Keratinocyte (primary cell): ENCODE measurements around the gene TFPT. TPM values are rescaled to one million over a fixed set of nuclear protein-coding genes. Genes with fewer than 3 reads are reported as not detected.

ENCODE experiments used
- DNase-seq: peaks from one replicate; pipeline ENCODE4 v3.0.0-alpha.2; 2011; ENCODE audit warnings: low read depth, missing footprints, low spot score
- FAIRE-seq: peaks from 2 replicates; lab custom pipeline; 2011; peaks lifted over from hg19 to GRCh38; lab: Jason Lieb, UNC
- H2AFZ ChIP-seq: 2 replicates; pipeline ENCODE4 v1.6.0; 2012; ENCODE audit warnings: low read length, control low read depth, inconsistent platforms; ENCODE audit not compliant: control insufficient read depth
- H3K27ac ChIP-seq: 2 replicates; pipeline ENCODE4 v1.5.1; 2011; ENCODE audit warnings: low read length; ENCODE audit not compliant: control insufficient read depth, insufficient read depth
- H3K27me3 ChIP-seq: 3 replicates; pipeline ENCODE4 v1.6.0; 2011; ENCODE audit warnings: low read length; ENCODE audit not compliant: control insufficient read depth, insufficient read depth; ENCODE audit errors: extremely low read depth
- H3K36me3 ChIP-seq, 2 experiments: 2 replicates in 1 of 2; 3 replicates in 1 of 2; pipeline ENCODE4 v1.5.1; 2011; ENCODE audit warnings: low read length in 2 of 2, mild to moderate bottlenecking in 1 of 2; ENCODE audit not compliant: control insufficient read depth in 2 of 2, insufficient read depth in 2 of 2; ENCODE audit errors: extremely low read depth in 1 of 2
- H3K4me1 ChIP-seq: 3 replicates; pipeline ENCODE4 v1.5.1; 2011; ENCODE audit warnings: low read length; ENCODE audit not compliant: control insufficient read depth, insufficient read depth; ENCODE audit errors: extremely low read depth
- H3K4me2 ChIP-seq: 3 replicates; pipeline ENCODE4 v1.6.0; 2011; ENCODE audit warnings: low read depth, low read length; ENCODE audit not compliant: control insufficient read depth, insufficient read depth; ENCODE audit errors: extremely low read depth
- H3K4me3 ChIP-seq, 3 experiments: fragments of 200-600 bp in 1 of 3; sonication (generic) in 1 of 3; 2 replicates in 2 of 3; 3 replicates in 1 of 3; pipeline ENCODE4 v1.5.1; 2011 to 2016; ENCODE audit warnings: low read length in 3 of 3, mild to moderate bottlenecking in 3 of 3, control low read depth in 2 of 3, inconsistent platforms in 1 of 3, low read depth in 1 of 3, mixed read lengths in 1 of 3, mixed run types in 1 of 3, moderate library complexity in 1 of 3; ENCODE audit not compliant: control insufficient read depth in 2 of 3, insufficient read depth in 2 of 3; ENCODE audit errors: extremely low read depth in 1 of 3
- H3K79me2 ChIP-seq: 2 replicates; pipeline ENCODE4 v1.6.0; 2012; ENCODE audit warnings: low read length; ENCODE audit not compliant: control insufficient read depth, insufficient read depth
- H3K9ac ChIP-seq: 3 replicates; pipeline ENCODE4 v1.6.0; 2011; ENCODE audit warnings: low read length; ENCODE audit not compliant: control insufficient read depth, insufficient read depth; ENCODE audit errors: extremely low read depth
- H3K9me1 ChIP-seq: 3 replicates; pipeline ENCODE4 v1.6.0; 2011; ENCODE audit warnings: low read length; ENCODE audit not compliant: control insufficient read depth, insufficient read depth; ENCODE audit errors: extremely low read depth
- H3K9me3 ChIP-seq: 2 replicates; pipeline ENCODE4 v1.5.1; 2012; ENCODE audit warnings: low read depth, low read length; ENCODE audit not compliant: control insufficient read depth
- H4K20me1 ChIP-seq: 3 replicates; pipeline ENCODE4 v1.6.0; 2011; ENCODE audit warnings: low read length; ENCODE audit not compliant: control insufficient read depth, insufficient read depth; ENCODE audit errors: extremely low read depth
- EZH2 ChIP-seq: IDR thresholded peaks from one replicate; pipeline ENCODE4 v1.6.1; 2012; ENCODE audit warnings: inconsistent platforms, mild to moderate bottlenecking, low read length, moderate library complexity
- dilution Hi-C: fragments of 300-500 bp; cut with MboI; formaldehyde crosslinking; loops from one replicate; pipeline ENCODE4 v1.7.0; 2020; ENCODE audit warnings: low sequenced_read_pairs; ENCODE audit not compliant: extremely low pct_ligation_motif_present
- polyA plus RNA-seq, 5 experiments: library from polyadenylated mRNA; depleted of rRNA in 3 of 5; stranded (reverse) in 3 of 5; stranded (forward) in 1 of 5; unstranded in 1 of 5; fragments of >200 nt; gene quantifications; 1 replicate in 1 of 5; 2 replicates in 3 of 5; 3 replicates in 1 of 5; pipeline versions ENCODE4 v1.2.1 to v1.2.3, GENCODE V29; 2011 to 2012; ENCODE audit warnings: missing spikeins in 2 of 5, low read depth in 1 of 5, low replicate concordance in 1 of 5
- TF ChIP-seq, protein P1 (sequence below), 3 experiments: IDR thresholded peaks in 1 of 3; conservative IDR thresholded peaks in 1 of 3; optimal IDR thresholded peaks in 1 of 3; 2 replicates in 2 of 3; 3 replicates in 1 of 3; pipeline versions ENCODE3 to v1.5.1; 2011; ENCODE audit warnings: low read length in 3 of 3, mild to moderate bottlenecking in 3 of 3, moderate library complexity in 2 of 3, control low read depth in 1 of 3, inconsistent platforms in 1 of 3; ENCODE audit not compliant: insufficient read depth in 2 of 3; ENCODE audit errors: extremely low read depth in 1 of 3

TFPT gene
- polyA plus RNA-seq, 1 donor (not counting 4 experiments of a cell fraction or from before 2014, with no cell fraction given) = 6.8 TPM

DNA sequence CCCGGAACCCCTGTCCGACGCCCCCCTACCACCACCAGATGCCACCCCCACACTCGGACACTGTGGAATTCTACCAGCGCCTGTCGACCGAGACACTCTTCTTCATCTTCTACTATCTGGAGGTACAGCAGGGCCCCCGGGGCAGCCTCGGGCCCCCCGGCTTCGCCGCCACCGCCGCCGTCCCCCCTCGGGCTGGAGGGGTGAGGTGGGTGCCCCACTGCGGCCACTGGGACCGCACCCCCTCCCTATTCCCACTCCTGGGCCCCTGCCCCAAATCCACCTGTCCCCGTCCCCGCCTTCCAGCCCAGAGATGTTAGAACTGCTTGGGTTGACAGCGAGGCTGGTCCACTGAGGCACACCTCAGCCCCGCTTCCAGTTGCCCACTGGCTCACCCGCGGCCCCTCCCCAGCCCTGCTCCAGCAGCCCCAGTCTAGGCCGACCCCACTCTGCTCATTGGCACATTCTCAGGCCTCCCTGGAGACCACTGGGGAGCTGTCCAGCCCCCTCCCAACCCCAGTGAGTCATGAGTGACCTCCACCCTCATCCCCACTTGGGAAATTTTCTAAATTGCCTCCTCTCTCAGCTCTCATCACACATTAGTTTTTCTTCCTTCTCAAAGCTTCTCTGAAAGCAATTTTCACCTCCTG is 37.5 kb upstream of the TFPT start:
- Histone ChIP-seq H3K36me3 (peaks cover 47 to 54% of the 10 kb centered on the region in 2 experiments), H3K4me3 (no peak overlapping the region), H3K27me3 (no peaks in the 10 kb centered on the region), H4K20me1 (peaks cover 9% of the 10 kb centered on the region), H3K79me2 (peaks cover 1% of the 10 kb centered on the region), H3K27ac (no peak overlapping the region), H3K9ac (no peak overlapping the region), H3K4me1 (peaks cover under 1% of the 10 kb centered on the region), H3K4me2 (no peak overlapping the region), H2AFZ (no peak overlapping the region), H3K9me3 (no peaks in the 10 kb centered on the region), H3K9me1 (no peaks in the 10 kb centered on the region)
- dilution Hi-C loops = no loop called here
- DNase-seq (no peak), FAIRE-seq (no peak)
- TF ChIP-seq EZH2 = no peak
- TF ChIP-seq, protein P1, sequence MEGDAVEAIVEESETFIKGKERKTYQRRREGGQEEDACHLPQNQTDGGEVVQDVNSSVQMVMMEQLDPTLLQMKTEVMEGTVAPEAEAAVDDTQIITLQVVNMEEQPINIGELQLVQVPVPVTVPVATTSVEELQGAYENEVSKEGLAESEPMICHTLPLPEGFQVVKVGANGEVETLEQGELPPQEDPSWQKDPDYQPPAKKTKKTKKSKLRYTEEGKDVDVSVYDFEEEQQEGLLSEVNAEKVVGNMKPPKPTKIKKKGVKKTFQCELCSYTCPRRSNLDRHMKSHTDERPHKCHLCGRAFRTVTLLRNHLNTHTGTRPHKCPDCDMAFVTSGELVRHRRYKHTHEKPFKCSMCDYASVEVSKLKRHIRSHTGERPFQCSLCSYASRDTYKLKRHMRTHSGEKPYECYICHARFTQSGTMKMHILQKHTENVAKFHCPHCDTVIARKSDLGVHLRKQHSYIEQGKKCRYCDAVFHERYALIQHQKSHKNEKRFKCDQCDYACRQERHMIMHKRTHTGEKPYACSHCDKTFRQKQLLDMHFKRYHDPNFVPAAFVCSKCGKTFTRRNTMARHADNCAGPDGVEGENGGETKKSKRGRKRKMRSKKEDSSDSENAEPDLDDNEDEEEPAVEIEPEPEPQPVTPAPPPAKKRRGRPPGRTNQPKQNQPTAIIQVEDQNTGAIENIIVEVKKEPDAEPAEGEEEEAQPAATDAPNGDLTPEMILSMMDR (optimal IDR thresholded peaks at IDR 0.05 in 1 of 3, IDR thresholded peaks at IDR 0.05 in 1 of 3, conservative IDR thresholded peaks at IDR 0.05 in 1 of 3; ENCODE audit: extremely low read depth in 1 of 3, insufficient read depth in 2 of 3, low read length in 3 of 3) = no peak

DNA sequence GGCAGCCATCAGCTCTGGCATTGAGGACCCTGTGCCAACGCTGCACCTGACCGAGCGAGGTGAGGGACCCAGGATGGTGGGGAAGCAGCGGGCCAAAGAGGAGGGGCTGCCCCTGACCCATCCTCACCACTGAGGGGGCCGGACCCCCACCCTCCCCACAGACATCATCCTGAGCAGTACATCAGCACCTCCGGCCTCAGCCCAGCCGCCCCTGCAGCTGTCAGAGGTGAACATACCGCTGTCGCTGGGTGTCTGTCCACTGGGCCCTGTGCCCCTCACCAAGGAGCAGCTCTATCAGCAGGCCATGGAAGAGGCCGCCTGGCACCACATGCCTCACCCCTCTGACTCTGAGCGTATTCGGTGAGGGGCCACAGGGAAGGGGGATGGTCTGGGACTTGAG is 36.8 kb upstream of the TFPT start:
- Histone ChIP-seq H4K20me1 (peaks cover 9% of the 10 kb centered on the region), H3K9ac (no peak overlapping the region), H3K4me2 (no peak overlapping the region), H3K27ac (no peak overlapping the region), H3K79me2 (no peaks in the 10 kb centered on the region), H3K27me3 (no peaks in the 10 kb centered on the region), H3K36me3 (peaks cover 42 to 55% of the 10 kb centered on the region in 2 experiments), H3K4me3 (no peak overlapping the region), H3K9me3 (no peaks in the 10 kb centered on the region), H3K9me1 (no peaks in the 10 kb centered on the region), H3K4me1 (no peaks in the 10 kb centered on the region), H2AFZ (no peak overlapping the region)
- dilution Hi-C loops = no loop called here
- no peak for FAIRE-seq
- TF ChIP-seq, protein P1 (optimal IDR thresholded peaks at IDR 0.05 in 1 of 3, IDR thresholded peaks at IDR 0.05 in 1 of 3, conservative IDR thresholded peaks at IDR 0.05 in 1 of 3; ENCODE audit: extremely low read depth in 1 of 3, insufficient read depth in 2 of 3, low read length in 3 of 3) = no peak
- no peak for TF ChIP-seq EZH2
- no peak for DNase-seq
